Common myeloid progenitor, CD34-positive (primary cell): ENCODE data around the gene C21orf91.

Experiments
- CTCF ChIA-PET: fragments of 350-600 bp; sonication (Branson Sonifier 250); formaldehyde crosslinking; loops from one replicate; lab custom pipeline; 2021; ENCODE audit warnings: antibody characterized with exemption; lab: Charles Lee
- POLR2A ChIA-PET: fragments of 350-600 bp; sonication (Branson Sonifier 250); formaldehyde crosslinking; loops from one replicate; lab custom pipeline; 2021; ENCODE audit warnings: antibody characterized with exemption; lab: Charles Lee
- DNase-seq, 3 donors: peaks; one replicate each; pipeline versions ENCODE4 v3.0.0 to v3.0.0-alpha.2; 2013
- H3K27ac ChIP-seq, 2 experiments: 1 replicate in 1 of 2; 2 replicates in 1 of 2; pipeline ENCODE4 v1.7.0; 2013; ENCODE audit warnings: inconsistent platforms in 2 of 2, low read length in 2 of 2, mild to moderate bottlenecking in 2 of 2, low read depth in 1 of 2, moderate library complexity in 1 of 2; ENCODE audit not compliant: severe bottlenecking in 2 of 2, insufficient read depth in 1 of 2, poor library complexity in 1 of 2
- H3K27me3 ChIP-seq, 5 experiments: replicated peaks in 2 of 5; 1 replicate in 3 of 5; 2 replicates in 2 of 5; pipeline versions ENCODE4 v1.6.1 to v1.7.0; 2013; ENCODE audit warnings: low read length in 4 of 5, mild to moderate bottlenecking in 2 of 5, moderate library complexity in 2 of 5, inconsistent platforms in 1 of 5; ENCODE audit not compliant: insufficient read depth in 5 of 5, control insufficient read depth in 4 of 5
- H3K36me3 ChIP-seq, 4 experiments: 1 replicate in 2 of 4; 2 replicates in 2 of 4; pipeline versions ENCODE4 v1.6.1 to v1.7.0; 2013; ENCODE audit warnings: low read length in 3 of 4, control low read depth in 1 of 4, mild to moderate bottlenecking in 1 of 4; ENCODE audit not compliant: control insufficient read depth in 4 of 4, insufficient read depth in 4 of 4
- H3K4me1 ChIP-seq, 4 experiments: 1 replicate in 3 of 4; 2 replicates in 1 of 4; pipeline versions ENCODE4 v1.6.1 to v1.7.1; 2013; ENCODE audit warnings: low read length in 3 of 4, mild to moderate bottlenecking in 3 of 4, control low read depth in 1 of 4, inconsistent platforms in 1 of 4, moderate library complexity in 1 of 4; ENCODE audit not compliant: control insufficient read depth in 4 of 4, insufficient read depth in 4 of 4; ENCODE audit errors: control extremely low read depth in 1 of 4
- H3K4me3 ChIP-seq, 7 experiments: 1 replicate in 4 of 7; 2 replicates in 3 of 7; pipeline versions ENCODE4 v1.5.1 to v1.7.0; 2013; ENCODE audit warnings: mild to moderate bottlenecking in 7 of 7, low read length in 6 of 7, moderate library complexity in 6 of 7, inconsistent platforms in 2 of 7, low read depth in 2 of 7, control low read depth in 1 of 7; ENCODE audit not compliant: insufficient read depth in 4 of 7, control insufficient read depth in 1 of 7; ENCODE audit errors: extremely low read depth in 1 of 7
- H3K9me3 ChIP-seq, 5 experiments: 1 replicate in 4 of 5; 2 replicates in 1 of 5; pipeline versions ENCODE4 v1.6.1 to v1.7.1; 2013; ENCODE audit warnings: low read length in 4 of 5, mild to moderate bottlenecking in 2 of 5, inconsistent platforms in 1 of 5, low read depth in 1 of 5, moderate library complexity in 1 of 5; ENCODE audit not compliant: control insufficient read depth in 4 of 5, insufficient read depth in 2 of 5; ENCODE audit errors: control extremely low read depth in 1 of 5
- WGBS: methylation state at CpG from one replicate; pipeline ENCODE4 v1.1.5; 2013; ENCODE audit not compliant: insufficient coverage; 5-methylcytosine and 5-hydroxymethylcytosine counted together

C21orf91 gene

DNA sequence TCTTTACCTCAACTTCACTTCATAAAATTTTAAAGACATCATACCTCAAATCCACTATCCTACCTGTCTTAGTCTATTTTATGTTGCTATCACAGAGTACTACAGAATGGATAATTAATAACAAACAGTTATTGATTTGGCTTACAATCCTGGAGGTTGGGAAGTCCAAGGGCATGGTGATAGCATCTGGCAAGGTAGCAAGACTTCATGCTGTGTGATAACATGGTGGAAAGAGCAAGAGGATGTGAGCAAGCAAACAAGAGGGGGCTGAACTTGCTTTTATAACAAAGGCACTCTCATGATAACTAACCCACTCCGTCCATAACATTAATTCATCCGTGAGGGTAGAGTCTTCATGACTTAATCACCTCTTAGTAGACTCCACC, 33.8 kb downstream of the C21orf91 start:
- CTCF ChIA-PET, result no interaction called here
- H3K27me3 ChIP-seq, result no peaks in the 10 kb centered on the region
- H3K27ac ChIP-seq, result peak overlapping the region in 1 of 2 experiments; percentile 78
- no peak overlapping the region for H3K4me3 ChIP-seq
- H3K36me3 ChIP-seq, result peaks cover 0 to 15% (median 7%) of the 10 kb centered on the region in 4 experiments
- DNase-seq, result no peak
- H3K9me3 ChIP-seq, result peaks cover 0 to 8% (median 0%) of the 10 kb centered on the region in 5 experiments
- peaks cover 37 to 94% (median 69%) of the 10 kb centered on the region in 4 experiments for H3K4me1 ChIP-seq
- POLR2A ChIA-PET, result no interaction called here
- 100% methylated on average over 2 of the region's 2 CpGs for WGBS

DNA sequence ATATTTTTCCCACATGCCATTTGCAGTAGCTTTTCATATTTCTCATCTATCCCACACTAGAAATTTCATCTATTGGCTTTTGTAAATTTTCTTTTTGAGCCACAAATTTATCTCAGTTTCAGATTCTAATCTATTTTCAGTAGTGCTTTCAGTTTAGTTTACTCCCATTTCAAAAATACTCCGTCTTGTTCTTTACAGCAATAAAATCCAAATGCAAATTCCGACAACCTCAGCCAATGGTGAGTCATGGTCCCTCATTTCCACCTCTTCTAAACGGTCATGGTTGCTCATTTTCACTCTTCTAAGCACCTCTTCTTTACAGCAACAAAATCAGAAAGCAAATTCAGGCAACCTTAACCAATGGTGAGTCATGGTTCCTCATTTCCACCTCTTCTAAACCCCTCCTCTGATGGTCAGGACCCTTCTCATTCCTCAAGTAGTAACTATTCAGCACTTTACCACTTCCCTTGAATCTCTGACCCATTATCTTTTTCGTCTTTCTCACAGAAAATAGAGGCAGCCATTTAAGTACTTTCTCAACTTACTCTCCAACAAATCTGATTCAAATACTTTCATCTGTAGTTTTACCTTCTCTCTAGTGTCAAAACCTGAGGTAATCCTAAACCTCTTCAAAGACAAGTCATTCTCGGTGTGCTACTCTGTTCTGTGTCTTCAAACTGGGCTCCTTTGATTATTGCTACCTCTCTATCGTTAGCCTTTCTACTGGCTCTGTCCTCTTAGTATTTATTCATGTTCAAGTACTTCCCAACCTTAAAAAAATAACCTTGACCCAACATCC, 34.4 kb downstream of the C21orf91 start:
- H3K27ac ChIP-seq, result peak overlapping the region in 1 of 2 experiments; percentile 78
- peaks cover 0 to 8% (median 0%) of the 10 kb centered on the region in 5 experiments for H3K9me3 ChIP-seq
- H3K4me3 ChIP-seq, result peak overlapping the region in 1 of 7 experiments; percentile 58
- POLR2A ChIA-PET, result no interaction called here
- peak; percentile 55 to 93 (median 92) for DNase-seq
- CTCF ChIA-PET, result interaction anchor here (1.0 to 1.6 kb wide), 3 partner anchors 9 to 25 kb away, joined by 3 to 10 read pairs (median 5); no protein-coding TSS in a partner anchor
- H3K36me3 ChIP-seq, result peaks cover 0 to 15% (median 7%) of the 10 kb centered on the region in 4 experiments
- 62% methylated on average over 6 of the region's 6 CpGs for WGBS
- H3K4me1 ChIP-seq, result peaks cover 42 to 94% (median 69%) of the 10 kb centered on the region in 4 experiments
- H3K27me3 ChIP-seq, result no peaks in the 10 kb centered on the region

DNA sequence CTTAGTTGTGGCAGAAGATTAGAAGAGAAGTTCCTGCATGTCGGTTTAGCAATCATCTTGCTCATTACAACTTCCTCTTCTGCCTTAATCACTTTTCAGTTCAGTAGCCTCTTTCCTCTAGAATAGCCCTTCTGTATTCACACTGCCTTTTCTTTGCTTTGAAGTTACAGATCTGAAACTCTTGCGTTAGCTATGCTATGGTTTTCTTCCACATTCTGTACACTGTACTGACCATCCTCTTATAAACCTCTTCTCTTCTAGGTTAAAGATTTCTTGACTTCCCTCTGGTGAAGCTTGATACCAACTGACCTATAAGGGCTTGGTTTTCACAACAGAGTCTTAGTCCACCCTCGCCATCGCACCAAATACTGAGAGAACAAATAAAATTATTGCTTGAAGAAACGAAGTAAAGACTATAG, 35.0 kb downstream of the C21orf91 start:
- POLR2A ChIA-PET, result no interaction called here
- Histone ChIP-seq H3K27me3 (no peaks in the 10 kb centered on the region), H3K27ac (peak overlapping the region; percentile 55 to 78), H3K9me3 (peaks cover 0 to 8% (median 0%) of the 10 kb centered on the region in 5 experiments), H3K36me3 (peaks cover 0 to 15% (median 7%) of the 10 kb centered on the region in 4 experiments), H3K4me1 (peaks cover 40 to 92% (median 64%) of the 10 kb centered on the region in 4 experiments), H3K4me3 (peak overlapping the region in 6 of 7 experiments; percentile 9 to 66 (median 41))
- CTCF ChIA-PET, result interaction anchor here (0.9 to 1.6 kb wide), 7 partner anchors 10 to 119 kb away, joined by 3 to 10 read pairs (median 4); partner anchors contain the start of gene C21orf91
- DNase-seq, result peak; percentile 43 to 84 (median 72)
- WGBS, result 17% methylated on average over 2 of the region's 5 CpGs

DNA sequence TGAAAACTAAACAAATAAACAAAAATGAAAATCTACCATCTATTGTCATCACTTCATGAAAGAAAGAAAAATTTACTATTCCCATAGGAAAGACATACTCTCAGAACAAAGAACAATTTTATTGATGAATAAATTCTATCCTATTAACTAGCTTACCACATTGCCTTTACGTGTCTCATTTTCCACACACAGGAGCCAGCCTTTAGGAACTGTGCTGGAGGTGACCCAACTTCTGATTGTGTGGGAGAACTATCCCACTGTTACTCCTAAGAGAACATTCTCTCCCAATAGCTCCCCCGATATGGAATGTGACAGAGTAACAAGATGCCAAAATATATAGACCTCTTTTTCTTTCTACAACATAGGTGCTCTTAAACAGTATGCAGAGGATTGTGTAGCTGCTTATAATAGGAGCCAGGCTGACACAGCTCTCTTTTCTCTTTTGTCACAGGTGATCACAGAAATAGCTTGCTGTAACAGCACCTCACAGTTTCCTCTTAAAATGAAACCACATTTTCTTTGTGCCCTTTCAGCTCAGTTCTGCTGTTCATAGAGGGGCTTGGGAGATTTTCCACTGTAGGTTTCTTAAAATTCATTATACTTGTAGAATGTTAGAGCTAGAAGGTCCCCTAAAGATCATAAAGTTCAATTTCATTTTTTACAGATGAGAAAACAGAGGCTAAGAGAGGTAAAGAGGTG, 35.5 kb downstream of the C21orf91 start:
- Histone ChIP-seq H3K36me3 (peaks cover 0 to 15% (median 7%) of the 10 kb centered on the region in 4 experiments), H3K4me3 (peak overlapping the region in 6 of 7 experiments; percentile 9 to 66 (median 41)), H3K27me3 (no peaks in the 10 kb centered on the region), H3K9me3 (peaks cover 0 to 8% (median 0%) of the 10 kb centered on the region in 5 experiments), H3K27ac (peak overlapping the region; percentile 55 to 78), H3K4me1 (peaks cover 39 to 87% (median 61%) of the 10 kb centered on the region in 4 experiments)
- no CpG with 5 or more reads among the region's 2 CpGs for WGBS
- peak in 2 of 3 donors; percentile 69 to 84 for DNase-seq
- ChIA-PET CTCF (interaction anchor here (0.9 to 1.6 kb wide), 8 partner anchors 8 to 120 kb away, joined by 3 to 10 read pairs (median 4); partner anchors contain the start of gene C21orf91), POLR2A (no interaction called here)

DNA sequence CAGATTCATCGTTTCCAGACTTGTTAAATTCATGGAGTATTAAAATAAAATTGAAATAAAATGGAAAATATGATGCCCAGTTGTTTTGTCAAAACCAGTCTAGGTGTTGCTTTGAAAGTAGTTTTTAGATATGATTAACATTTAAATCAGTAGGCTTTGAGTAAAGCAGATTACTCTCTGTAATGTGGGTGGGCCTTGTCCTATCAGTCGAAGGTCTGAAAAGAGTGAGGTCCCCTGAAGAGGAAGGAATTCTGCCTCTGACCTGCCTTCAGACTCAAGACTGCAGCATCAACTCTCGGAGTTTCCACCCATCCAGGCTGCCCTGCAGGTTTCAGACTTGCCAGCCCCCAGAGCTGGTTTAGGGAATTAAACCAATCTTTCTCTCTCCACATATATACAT, 36.2 kb downstream of the C21orf91 start:
- 90% methylated on average over 3 of the region's 3 CpGs for WGBS
- H3K4me1 ChIP-seq, result peaks cover 39 to 80% (median 58%) of the 10 kb centered on the region in 4 experiments
- CTCF ChIA-PET, result interaction anchor here (1.0 to 1.2 kb wide), 4 partner anchors 9 to 121 kb away, joined by 3 to 4 read pairs (median 3); no protein-coding TSS in a partner anchor

DNA sequence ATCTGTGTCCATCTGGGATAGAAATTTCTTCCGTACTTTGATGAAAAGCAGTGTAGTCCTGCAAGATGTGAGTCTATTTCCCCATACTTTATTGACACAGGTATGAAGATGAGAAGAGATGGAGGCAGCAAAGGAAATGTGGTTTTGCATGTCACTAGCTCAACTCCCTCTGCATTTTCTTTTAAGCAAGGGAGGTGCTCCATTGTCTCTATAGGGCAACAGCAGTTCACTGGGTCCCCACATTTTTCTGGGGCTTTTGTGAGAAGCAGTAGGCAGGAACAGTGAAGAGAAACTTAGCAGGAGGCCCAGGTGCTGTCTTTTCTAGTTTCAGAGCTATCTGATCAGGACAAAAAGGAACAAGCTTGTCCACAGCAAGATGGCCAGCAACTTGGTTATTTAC, 37.1 kb downstream of the C21orf91 start:
- H3K4me3 ChIP-seq, result no peak overlapping the region

More for the DNA sequence above, 36.2 kb downstream of the C21orf91 start:
- Histone ChIP-seq H3K36me3 (peaks cover 0 to 15% (median 7%) of the 10 kb centered on the region in 4 experiments), H3K27ac (no peak overlapping the region), H3K4me3 (no peak overlapping the region), H3K9me3 (peaks cover 0 to 8% (median 0%) of the 10 kb centered on the region in 5 experiments), H3K27me3 (no peaks in the 10 kb centered on the region)
- POLR2A ChIA-PET, result no interaction called here
- DNase-seq, result no peak

More for the DNA sequence above, 37.1 kb downstream of the C21orf91 start:
- peaks cover 33 to 72% (median 52%) of the 10 kb centered on the region in 4 experiments for H3K4me1 ChIP-seq
- peaks cover 0 to 8% (median 0%) of the 10 kb centered on the region in 5 experiments for H3K9me3 ChIP-seq
- DNase-seq, result no peak
- H3K27ac ChIP-seq, result no peak overlapping the region
- no peaks in the 10 kb centered on the region for H3K27me3 ChIP-seq
- ChIA-PET POLR2A (interaction anchor here (0.5 kb wide), 1 partner anchor 1236 kb away, joined by 5 read pairs; no protein-coding TSS in a partner anchor), CTCF (interaction anchor here (1.1 to 2.8 kb wide), 6 partner anchors 9 to 93 kb away, joined by 3 to 14 read pairs (median 8); no protein-coding TSS in a partner anchor)
- no CpG with 5 or more reads among the region's 1 CpG for WGBS
- H3K36me3 ChIP-seq, result peaks cover 0 to 15% (median 7%) of the 10 kb centered on the region in 4 experiments
